Adrenal gland (tissue), 12 donors: ENCODE data around the gene QKI. TPM values are rescaled to one million over a fixed set of nuclear protein-coding genes. Genes with fewer than 3 reads are reported as not detected.

Source experiments
- DNase-seq, 7 donors: peaks; one replicate each; pipeline ENCODE4 v3.0.0-alpha.2; 2019 to 2020
- H3K27ac ChIP-seq, 5 donors: fragments of 200-600 bp; sonication (generic) in 4 of 5; 1 replicate in 3 of 5; 2 replicates in 2 of 5; pipeline versions ENCODE4 v1.5.1 to v1.8.0; 2016 to 2020; ENCODE audit warnings: mild to moderate bottlenecking in 1 of 5
- H3K27me3 ChIP-seq: fragments of 200-600 bp; 2 replicates; pipeline ENCODE4 v1.8.0; 2021
- H3K36me3 ChIP-seq, 2 donors: fragments of 200-600 bp; replicated peaks in 1 of 2; 1 replicate in 1 of 2; 2 replicates in 1 of 2; pipeline versions ENCODE4 v1.5.1 to v1.8.0; 2018 to 2022
- H3K4me1 ChIP-seq, 2 donors: fragments of 200-600 bp; replicated peaks in 1 of 2; 1 replicate in 1 of 2; 2 replicates in 1 of 2; pipeline versions ENCODE4 v1.5.1 to v1.8.0; 2018 to 2021
- H3K4me3 ChIP-seq, 4 donors: fragments of 200-600 bp; sonication (generic) in 3 of 4; one replicate each; pipeline ENCODE4 v1.5.1; 2016 to 2018
- H3K9me3 ChIP-seq, 3 donors: fragments of 200-600 bp; sonication (generic) in 1 of 3; replicated peaks in 1 of 3; 1 replicate in 2 of 3; 2 replicates in 1 of 3; pipeline versions ENCODE4 v1.5.1 to v1.8.0; 2016 to 2021
- POLR2A ChIP-seq, 2 donors: fragments of 450-650 bp; IDR thresholded peaks; one replicate each; pipeline ENCODE4 v1.6.1; 2017; ENCODE audit warnings: antibody characterized with exemption in 2 of 2, mild to moderate bottlenecking in 2 of 2, moderate library complexity in 1 of 2
- WGBS, 4 donors: extraction: QIAGEN DNeasy Blood & Tissue Kit in 2 of 4; methylation state at CpG; one replicate each; pipeline versions ENCODE4 v1.1.5 to v1.1.7; 2013 to 2017; 5-methylcytosine and 5-hydroxymethylcytosine counted together
- intact Hi-C, 2 donors: fragments of 100-400 bp; cut with DNase I; formaldehyde crosslinking; loops; one replicate each; pipeline versions ENCODE4 v1.14.1 to v1.15.0; 2022 to 2023
- polyA plus RNA-seq, 3 donors: library from polyadenylated mRNA; stranded (reverse); fragments of 200-250 nt in 2 of 3; fragments of 350-450 nt in 1 of 3; fragmentation: Illumina TruSeq in 1 of 3; extraction: RNeasy Lipid Tissue Mini Kit (QIAGEN cat#74804) in 1 of 3; gene quantifications; one replicate each; pipeline ENCODE4 v1.2.3, GENCODE V29; 2013 to 2014
- total RNA-seq, 9 donors: library from RNA; depleted of rRNA in 4 of 9; stranded (reverse); fragments of >200 nt in 4 of 9; fragments of 120-200 nt in 1 of 9; fragmentation: NEBNext Ultra II Directional in 1 of 9; extraction: Animal tissue kit (Norgen Biotek cat#: 25700) in 1 of 9; gene quantifications; one replicate each; pipeline versions ENCODE4 v1.1.0 to v1.2.4, GENCODE V29; 2013 to 2023
- TF ChIP-seq, protein P1 (sequence below), 6 experiments: fragments of 450-650 bp in 4 of 6; fragments of 200-600 bp in 2 of 6; sonication (generic) in 1 of 6; IDR thresholded peaks; 1 replicate in 5 of 6; 2 replicates in 1 of 6; pipeline versions ENCODE4 v1.5.1 to v1.8.0; 2016 to 2021; ENCODE audit warnings: antibody characterized with exemption in 6 of 6, mild to moderate bottlenecking in 2 of 6, moderate library complexity in 1 of 6
- donor health status: healthy with polysubstance abuse.
- donor health status: Bipolar disorder and iron deficiency.
- donor health status: DM: yes; HTN: yes; CAD: no.
- donor health status: DM: no; HTN: no; CAD: no.
- donor health status: DM: no; HTN: no; CAD: no.
- donor health status: DM: yes; HTN: yes; CAD: no.

Gene QKI
- total and polyA plus RNA-seq, 12 donors, result 10.3 to 207 (median 130) TPM

- TF ChIP-seq, protein P1, sequence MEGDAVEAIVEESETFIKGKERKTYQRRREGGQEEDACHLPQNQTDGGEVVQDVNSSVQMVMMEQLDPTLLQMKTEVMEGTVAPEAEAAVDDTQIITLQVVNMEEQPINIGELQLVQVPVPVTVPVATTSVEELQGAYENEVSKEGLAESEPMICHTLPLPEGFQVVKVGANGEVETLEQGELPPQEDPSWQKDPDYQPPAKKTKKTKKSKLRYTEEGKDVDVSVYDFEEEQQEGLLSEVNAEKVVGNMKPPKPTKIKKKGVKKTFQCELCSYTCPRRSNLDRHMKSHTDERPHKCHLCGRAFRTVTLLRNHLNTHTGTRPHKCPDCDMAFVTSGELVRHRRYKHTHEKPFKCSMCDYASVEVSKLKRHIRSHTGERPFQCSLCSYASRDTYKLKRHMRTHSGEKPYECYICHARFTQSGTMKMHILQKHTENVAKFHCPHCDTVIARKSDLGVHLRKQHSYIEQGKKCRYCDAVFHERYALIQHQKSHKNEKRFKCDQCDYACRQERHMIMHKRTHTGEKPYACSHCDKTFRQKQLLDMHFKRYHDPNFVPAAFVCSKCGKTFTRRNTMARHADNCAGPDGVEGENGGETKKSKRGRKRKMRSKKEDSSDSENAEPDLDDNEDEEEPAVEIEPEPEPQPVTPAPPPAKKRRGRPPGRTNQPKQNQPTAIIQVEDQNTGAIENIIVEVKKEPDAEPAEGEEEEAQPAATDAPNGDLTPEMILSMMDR (IDR thresholded peaks at IDR 0.05), result no peak
- TF ChIP-seq POLR2A (IDR thresholded peaks at IDR 0.05), result no peak
- no peaks in the 10 kb centered on the region for H3K4me1 ChIP-seq
- intact Hi-C loops, result no loop called here
- H3K27me3 ChIP-seq, result no peaks in the 10 kb centered on the region
- no peak overlapping the region for H3K4me3 ChIP-seq
- no peak overlapping the region for H3K27ac ChIP-seq
- no peak for DNase-seq
- 38 to 45% (median 43%) methylated on average over 4 of the region's 4 CpGs for WGBS, 4 donors
- H3K36me3 ChIP-seq, result no peaks in the 10 kb centered on the region
- H3K9me3 ChIP-seq, result no peaks in the 10 kb centered on the region
Observed at GRCh38 chr6:163579880-163580295, 165.4 kb downstream of the QKI start.

GRCh38 chr6:163580311-163581030 lies 166.0 kb downstream of the QKI start:
- H3K4me3 ChIP-seq, result no peak overlapping the region
- no peaks in the 10 kb centered on the region for H3K9me3 ChIP-seq
- no peak for DNase-seq
- H3K4me1 ChIP-seq, result peaks cover 0 to 4% of the 10 kb centered on the region in 2 donors
- H3K27me3 ChIP-seq, result no peaks in the 10 kb centered on the region
- no peak overlapping the region for H3K27ac ChIP-seq
- intact Hi-C loops, result no loop called here
- no peaks in the 10 kb centered on the region for H3K36me3 ChIP-seq
- TF ChIP-seq, protein P1 (IDR thresholded peaks at IDR 0.05), result no peak
- TF ChIP-seq POLR2A (IDR thresholded peaks at IDR 0.05), result no peak
- WGBS, 4 donors, result 74 to 80% (median 78%) methylated on average over 8 of the region's 8 CpGs

DNA sequence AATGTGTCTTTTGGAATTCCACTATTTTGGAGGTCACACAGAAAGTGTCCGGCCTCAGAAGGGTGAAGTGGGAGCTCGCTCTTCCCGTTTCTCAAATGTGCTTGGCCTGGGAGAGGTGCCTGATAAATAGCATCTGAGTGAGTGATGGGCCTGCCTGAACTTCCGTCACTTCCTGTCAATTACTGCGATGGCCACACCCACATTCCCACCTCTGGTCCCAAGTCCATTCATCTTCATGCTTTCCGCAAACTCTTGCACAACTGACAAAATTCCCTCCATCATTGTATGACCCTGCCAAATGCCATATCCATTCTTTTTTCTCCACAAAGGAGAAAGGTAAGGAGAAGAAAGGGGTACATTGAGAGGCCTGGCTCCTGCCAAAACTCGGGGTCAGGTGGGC lies 169.0 kb downstream of the QKI start:
- TF ChIP-seq, protein P1 (IDR thresholded peaks at IDR 0.05), result no peak
- no peak for TF ChIP-seq POLR2A (IDR thresholded peaks at IDR 0.05)
- intact Hi-C loops, result no loop called here
- no peaks in the 10 kb centered on the region for H3K9me3 ChIP-seq
- no peak for DNase-seq
- H3K4me3 ChIP-seq, result no peak overlapping the region
- no peak overlapping the region for H3K27ac ChIP-seq
- peaks cover 4 to 15% of the 10 kb centered on the region in 2 donors for H3K4me1 ChIP-seq
- no peaks in the 10 kb centered on the region for H3K27me3 ChIP-seq
- no peaks in the 10 kb centered on the region for H3K36me3 ChIP-seq
- WGBS, 4 donors, result 72 to 86% (median 82%) methylated on average over 7 of the region's 7 CpGs

GRCh38 chr6:163585932-163586437 lies 171.5 kb downstream of the QKI start:
- no peaks in the 10 kb centered on the region for H3K36me3 ChIP-seq
- no peak overlapping the region for H3K4me3 ChIP-seq
- peak in 6 of 7 donors; percentile 77 to 86 (median 82) for DNase-seq
- H3K4me1 ChIP-seq, result peaks cover 4 to 15% of the 10 kb centered on the region in 2 donors
- H3K27me3 ChIP-seq, result no peaks in the 10 kb centered on the region
- no peaks in the 10 kb centered on the region for H3K9me3 ChIP-seq
- intact Hi-C loops, result no loop called here
- 31 to 35% (median 33%) methylated on average over 8 of the region's 8 CpGs for WGBS, 4 donors
- H3K27ac ChIP-seq, result no peak overlapping the region
- TF ChIP-seq, protein P1 (IDR thresholded peaks at IDR 0.05), result peak in 1 of 6 experiments; percentile 4
- no peak for TF ChIP-seq POLR2A (IDR thresholded peaks at IDR 0.05)
